ENCODE results near the gene SV2B. TPM values are rescaled to one million over a fixed set of nuclear protein-coding genes. Genes with fewer than 3 reads are reported as not detected.

The SV2B gene
- total RNA-seq, 1 experiment from 2014 or later = not detected

DNA sequence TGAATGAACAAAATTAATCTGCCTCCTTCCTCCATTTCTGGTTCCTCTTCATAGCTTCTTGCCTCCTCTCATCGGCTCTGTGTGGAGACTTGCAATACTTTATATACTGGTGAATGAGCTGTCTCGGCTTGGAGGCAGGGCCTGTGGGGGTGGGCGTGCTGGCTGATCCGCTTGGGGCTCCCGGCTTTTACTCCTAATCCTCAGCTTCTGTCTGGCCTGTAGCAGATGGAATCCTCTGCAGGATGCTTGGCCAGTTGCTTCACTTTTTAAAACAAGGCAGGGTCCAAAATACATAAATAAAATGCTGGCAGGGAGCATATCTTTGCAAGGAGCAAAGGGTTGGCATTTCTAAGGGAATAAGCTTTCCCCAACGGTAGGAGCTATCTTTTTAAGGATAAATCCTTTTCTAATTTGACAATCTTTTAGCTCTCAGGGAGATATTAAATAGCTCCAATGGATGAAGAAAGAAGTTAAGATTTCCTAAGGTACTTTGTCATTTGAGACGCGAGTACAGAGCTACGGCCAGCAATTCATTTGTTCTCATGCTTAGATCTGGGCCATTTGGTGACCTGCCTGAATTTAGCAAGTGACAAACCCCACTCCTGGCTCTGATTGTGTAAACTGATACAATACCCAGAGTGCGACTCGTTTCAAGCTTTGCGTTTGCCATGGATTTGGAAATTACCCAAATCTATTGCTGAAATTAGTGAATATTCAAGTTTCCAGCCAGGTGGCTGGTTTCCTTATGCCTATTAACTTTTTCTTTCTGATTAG lies 18.9 kb downstream of the SV2B start:
- ChIA-PET CTCF (no interaction called here), POLR2A (ENCODE audit: unreplicated experiment) (no interaction called here)
- no peaks in the 10 kb centered on the region for H3K79me2 ChIP-seq (ENCODE audit: low read length)
- no peak overlapping the region for H3K27ac ChIP-seq (ENCODE audit: low read length)
- no peak overlapping the region for H3K4me2 ChIP-seq (ENCODE audit: low read length)
- no peaks in the 10 kb centered on the region for H3F3A ChIP-seq (ENCODE audit: low read length, unreplicated experiment)
- no peaks in the 10 kb centered on the region for H3K9me2 ChIP-seq (replicated peaks; ENCODE audit: low read length)
- no peaks in the 10 kb centered on the region for H3K9me3 ChIP-seq (ENCODE audit: low read length)
- BruUV-seq (replicated peaks) = no TSS peak
- DNase-seq = no peak
- intact Hi-C loops (cut with micrococcal nuclease) = no loop called here
- H4K20me1 ChIP-seq (ENCODE audit: low read length) = no peaks in the 10 kb centered on the region
- peaks cover 80% of the 10 kb centered on the region for H3K27me3 ChIP-seq (ENCODE audit: low read length)
- no peak overlapping the region for H2AFZ ChIP-seq (ENCODE audit: low read length)
- TF ChIP-seq EZH2phosphoT487 (IDR thresholded peaks at IDR 0.05; ENCODE audit: borderline replicate concordance, low read length) (no peak), EZH2 (IDR thresholded peaks at IDR 0.05; ENCODE audit: low read length, unreplicated experiment) (no peak)
- TF ChIP-seq, protein P1, sequence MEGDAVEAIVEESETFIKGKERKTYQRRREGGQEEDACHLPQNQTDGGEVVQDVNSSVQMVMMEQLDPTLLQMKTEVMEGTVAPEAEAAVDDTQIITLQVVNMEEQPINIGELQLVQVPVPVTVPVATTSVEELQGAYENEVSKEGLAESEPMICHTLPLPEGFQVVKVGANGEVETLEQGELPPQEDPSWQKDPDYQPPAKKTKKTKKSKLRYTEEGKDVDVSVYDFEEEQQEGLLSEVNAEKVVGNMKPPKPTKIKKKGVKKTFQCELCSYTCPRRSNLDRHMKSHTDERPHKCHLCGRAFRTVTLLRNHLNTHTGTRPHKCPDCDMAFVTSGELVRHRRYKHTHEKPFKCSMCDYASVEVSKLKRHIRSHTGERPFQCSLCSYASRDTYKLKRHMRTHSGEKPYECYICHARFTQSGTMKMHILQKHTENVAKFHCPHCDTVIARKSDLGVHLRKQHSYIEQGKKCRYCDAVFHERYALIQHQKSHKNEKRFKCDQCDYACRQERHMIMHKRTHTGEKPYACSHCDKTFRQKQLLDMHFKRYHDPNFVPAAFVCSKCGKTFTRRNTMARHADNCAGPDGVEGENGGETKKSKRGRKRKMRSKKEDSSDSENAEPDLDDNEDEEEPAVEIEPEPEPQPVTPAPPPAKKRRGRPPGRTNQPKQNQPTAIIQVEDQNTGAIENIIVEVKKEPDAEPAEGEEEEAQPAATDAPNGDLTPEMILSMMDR (conservative IDR thresholded peaks at IDR 0.05; ENCODE audit: low read depth, low read length) = no peak
- H3K4me1 ChIP-seq (ENCODE audit: insufficient read depth, low read length) = no peaks in the 10 kb centered on the region
- H3K4me3 ChIP-seq (ENCODE audit: low read length) = no peak overlapping the region
- no peaks in the 10 kb centered on the region for H3K36me3 ChIP-seq (ENCODE audit: low read depth, low read length)
- H3K9ac ChIP-seq (ENCODE audit: low read length) = no peak overlapping the region
- no peak for ATAC-seq

DNA sequence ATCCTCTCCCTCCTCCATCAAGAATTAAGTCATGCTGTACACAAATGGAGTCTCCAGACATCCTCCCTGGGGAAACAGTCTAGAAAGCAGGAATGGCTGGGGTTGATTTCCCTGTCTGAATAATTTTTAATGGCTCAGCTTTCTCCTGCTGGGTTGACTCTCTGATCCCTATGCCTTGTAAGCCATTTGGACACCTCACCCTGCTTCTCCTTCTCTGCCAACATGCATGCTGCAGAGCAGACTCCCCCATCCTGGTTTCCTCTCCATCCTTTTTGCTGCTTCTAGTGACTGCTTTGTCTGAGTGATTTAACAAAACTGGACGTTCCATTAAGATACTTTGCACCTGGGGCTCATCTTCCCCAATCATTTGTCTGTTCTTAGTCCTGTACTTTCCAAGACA lies 22.2 kb downstream of the SV2B start:
- Histone ChIP-seq H3K4me3 (ENCODE audit: low read length) (no peak overlapping the region), H3K79me2 (ENCODE audit: low read length) (no peaks in the 10 kb centered on the region), H4K20me1 (ENCODE audit: low read length) (no peaks in the 10 kb centered on the region), H3F3A (ENCODE audit: low read length, unreplicated experiment) (no peaks in the 10 kb centered on the region), H3K4me2 (ENCODE audit: low read length) (no peak overlapping the region), H3K9me2 (replicated peaks; ENCODE audit: low read length) (no peaks in the 10 kb centered on the region), H3K27me3 (ENCODE audit: low read length) (peaks cover 64% of the 10 kb centered on the region), H2AFZ (ENCODE audit: low read length) (no peak overlapping the region), H3K27ac (ENCODE audit: low read length) (no peak overlapping the region), H3K9ac (ENCODE audit: low read length) (no peak overlapping the region), H3K9me3 (ENCODE audit: low read length) (no peaks in the 10 kb centered on the region), H3K36me3 (ENCODE audit: low read depth, low read length) (no peaks in the 10 kb centered on the region), H3K4me1 (ENCODE audit: insufficient read depth, low read length) (no peaks in the 10 kb centered on the region)
- BruUV-seq (replicated peaks) = no TSS peak
- no peak for TF ChIP-seq EZH2 (IDR thresholded peaks at IDR 0.05; ENCODE audit: low read length, unreplicated experiment)
- TF ChIP-seq, protein P1 (conservative IDR thresholded peaks at IDR 0.05; ENCODE audit: low read depth, low read length) = no peak
- TF ChIP-seq EZH2phosphoT487 (IDR thresholded peaks at IDR 0.05; ENCODE audit: borderline replicate concordance, low read length) = no peak
- ChIA-PET POLR2A (ENCODE audit: unreplicated experiment) (no interaction called here), CTCF (no interaction called here)
- intact Hi-C loops (cut with micrococcal nuclease) = no loop called here
- DNase-seq = no peak
- no peak for ATAC-seq

DNA sequence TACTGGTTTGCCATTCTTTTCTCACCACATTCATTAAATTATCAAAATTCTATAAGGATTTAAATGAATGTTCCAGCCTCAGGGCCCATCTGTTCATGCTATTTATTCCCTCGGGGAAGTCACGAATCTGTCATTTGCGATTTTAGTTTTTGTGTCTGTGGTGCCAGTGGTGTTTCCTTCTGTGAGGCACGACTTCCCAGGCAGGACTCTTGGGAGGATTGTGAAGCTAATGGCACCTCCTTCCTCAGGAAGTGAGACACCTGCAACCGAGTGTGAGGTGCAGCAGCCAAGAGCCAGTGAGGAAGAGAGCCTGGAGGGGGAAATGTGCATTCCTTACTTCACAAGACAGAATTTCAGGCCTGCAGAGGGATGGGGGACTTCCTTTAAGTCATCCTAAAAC lies 24.1 kb downstream of the SV2B start:
- DNase-seq (no peak), ATAC-seq (no peak)
- H3K36me3 ChIP-seq (ENCODE audit: low read depth, low read length) = no peaks in the 10 kb centered on the region
- H3K9ac ChIP-seq (ENCODE audit: low read length) = no peak overlapping the region
- H2AFZ ChIP-seq (ENCODE audit: low read length) = no peak overlapping the region
- no TSS peak for BruUV-seq (replicated peaks)
- ChIA-PET CTCF (no interaction called here), POLR2A (ENCODE audit: unreplicated experiment) (no interaction called here)
- H4K20me1 ChIP-seq (ENCODE audit: low read length) = no peaks in the 10 kb centered on the region
- TF ChIP-seq, protein P1 (conservative IDR thresholded peaks at IDR 0.05; ENCODE audit: low read depth, low read length) = no peak
- TF ChIP-seq EZH2 (IDR thresholded peaks at IDR 0.05; ENCODE audit: low read length, unreplicated experiment) (no peak), EZH2phosphoT487 (IDR thresholded peaks at IDR 0.05; ENCODE audit: borderline replicate concordance, low read length) (no peak)
- H3K4me2 ChIP-seq (ENCODE audit: low read length) = no peak overlapping the region
- H3K4me3 ChIP-seq (ENCODE audit: low read length) = no peak overlapping the region
- intact Hi-C loops (cut with micrococcal nuclease) = no loop called here
- H3K4me1 ChIP-seq (ENCODE audit: insufficient read depth, low read length) = no peaks in the 10 kb centered on the region
- H3K27me3 ChIP-seq (ENCODE audit: low read length) = peaks cover 65% of the 10 kb centered on the region
- H3K79me2 ChIP-seq (ENCODE audit: low read length) = no peaks in the 10 kb centered on the region
- H3F3A ChIP-seq (ENCODE audit: low read length, unreplicated experiment) = no peaks in the 10 kb centered on the region
- no peak overlapping the region for H3K27ac ChIP-seq (ENCODE audit: low read length)
- H3K9me2 ChIP-seq (replicated peaks; ENCODE audit: low read length) = no peaks in the 10 kb centered on the region
- no peaks in the 10 kb centered on the region for H3K9me3 ChIP-seq (ENCODE audit: low read length)
